HEK293T (cell line): ENCODE measurements around the gene THAP7.
"Not testable (repeated sequence)": the region's sequence is repeated elsewhere in the genome, so short reads cannot be mapped to it uniquely, and the experiment has no call there.

ENCODE experiments used
- CTCF ChIA-PET: fragments of 350-600 bp; formaldehyde crosslinking; extraction: SDS; loops from one replicate; lab custom pipeline; 2021; ENCODE audit warnings: antibody characterized with exemption, inconsistent platforms; lab: Yijun Ruan, JAX
- POLR2A ChIA-PET: fragments of 350-600 bp; formaldehyde crosslinking; extraction: SDS; loops from one replicate; lab custom pipeline; 2020; ENCODE audit warnings: antibody characterized with exemption, inconsistent platforms; lab: Yijun Ruan, JAX
- DNase-seq: peaks from one replicate; pipeline ENCODE4 v3.0.0; 2012; ENCODE audit warnings: mixed read lengths; ENCODE audit errors: extremely low spot score
- ARNT ChIP-seq: fragments of 450-650 bp; IDR thresholded peaks from 2 replicates; pipeline ENCODE4 v1.6.1; 2017; ENCODE audit warnings: mild to moderate bottlenecking
- BHLHE40 ChIP-seq: fragments of 450-650 bp; IDR thresholded peaks from 2 replicates; pipeline ENCODE4 v1.6.1; 2016; ENCODE audit warnings: mild to moderate bottlenecking, moderate library complexity, borderline replicate concordance
- CTBP1 ChIP-seq: fragments of 450-650 bp; IDR thresholded peaks from 2 replicates; pipeline ENCODE4 v1.6.1; 2016; ENCODE audit warnings: borderline replicate concordance
- ELF4 ChIP-seq: fragments of 450-650 bp; IDR thresholded peaks from 2 replicates; pipeline ENCODE4 v1.6.1; 2017; ENCODE audit warnings: antibody characterized with exemption
- FOXA1 ChIP-seq: fragments of 450-650 bp; IDR thresholded peaks from 2 replicates; pipeline ENCODE4 v1.6.1; 2016; ENCODE audit warnings: mild to moderate bottlenecking
- FOXK2 ChIP-seq: fragments of 450-650 bp; IDR thresholded peaks from 2 replicates; pipeline ENCODE4 v1.6.1; 2016; ENCODE audit warnings: mild to moderate bottlenecking
- FOXM1 ChIP-seq: fragments of 450-650 bp; IDR thresholded peaks from 2 replicates; pipeline ENCODE4 v1.6.1; 2017; ENCODE audit warnings: mild to moderate bottlenecking, borderline replicate concordance
- HDGF ChIP-seq: fragments of 450-650 bp; IDR thresholded peaks from 2 replicates; pipeline ENCODE4 v1.6.1; 2017; ENCODE audit warnings: antibody characterized with exemption, borderline replicate concordance
- L3MBTL2 ChIP-seq: fragments of 450-650 bp; conservative IDR thresholded peaks from 2 replicates; pipeline ENCODE4 v1.6.1; 2016; ENCODE audit warnings: mild to moderate bottlenecking
- LEF1 ChIP-seq: fragments of 450-650 bp; IDR thresholded peaks from 2 replicates; pipeline ENCODE4 v1.6.1; 2017; ENCODE audit warnings: mild to moderate bottlenecking, borderline replicate concordance
- NFRKB ChIP-seq: fragments of 450-650 bp; IDR thresholded peaks from 2 replicates; pipeline ENCODE4 v1.6.1; 2016; ENCODE audit warnings: mild to moderate bottlenecking, moderate library complexity
- SP1 ChIP-seq: fragments of 450-650 bp; IDR thresholded peaks from 2 replicates; pipeline ENCODE4 v1.6.1; 2017
- SUZ12 ChIP-seq: fragments of 450-650 bp; IDR thresholded peaks from 2 replicates; pipeline ENCODE4 v1.6.1; 2016; ENCODE audit warnings: mild to moderate bottlenecking
- TARDBP ChIP-seq: fragments of 450-650 bp; IDR thresholded peaks from 2 replicates; pipeline ENCODE4 v1.6.1; 2016
- ZNF384 ChIP-seq: fragments of 450-650 bp; IDR thresholded peaks from 2 replicates; pipeline ENCODE4 v1.6.1; 2016
- TF ChIP-seq, protein P1 (sequence below): fragments of 450-650 bp; IDR thresholded peaks from 2 replicates; pipeline ENCODE4 v1.6.1; 2016

Gene THAP7

DNA sequence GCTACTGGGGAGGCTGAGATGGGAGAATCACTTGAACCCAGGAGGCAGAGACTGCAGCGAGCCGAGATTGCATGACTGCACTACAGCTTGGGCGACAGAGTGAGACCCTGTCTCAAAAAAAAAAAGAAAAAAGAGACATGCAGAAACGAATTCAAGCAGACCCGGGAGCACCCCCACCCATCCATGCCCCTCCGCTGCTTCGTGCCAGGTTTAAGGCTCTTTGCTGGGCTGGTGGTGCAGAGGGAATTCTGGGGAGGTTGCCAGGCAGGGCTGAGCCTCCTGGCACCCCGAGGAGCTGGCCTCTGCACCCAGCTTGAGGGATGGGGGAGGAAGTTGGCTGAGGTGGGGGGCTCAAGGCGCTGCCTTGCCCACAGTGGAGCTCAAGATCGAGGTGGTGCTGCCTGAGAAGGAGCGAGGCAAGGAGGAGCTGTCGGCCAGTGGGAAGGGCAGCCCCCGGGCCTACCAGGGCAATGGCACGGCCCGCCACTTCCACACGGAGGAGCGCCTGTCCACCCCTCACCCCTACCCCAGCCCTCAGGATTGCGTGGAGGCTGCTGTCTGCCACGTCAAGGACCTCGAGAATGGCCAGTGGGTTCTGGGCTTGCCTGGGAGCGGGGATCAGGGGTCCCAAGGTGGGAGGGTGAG, 28.9 kb downstream of the THAP7 start:
- TF ChIP-seq ZNF384 (no peak), SUZ12 (no peak), L3MBTL2 (no peak), CTBP1 (no peak), TARDBP (no peak), BHLHE40 (no peak), SP1 (no peak), HDGF (no peak), LEF1 (no peak), ARNT (no peak), FOXK2 (no peak), NFRKB (no peak), FOXM1 (no peak), ELF4 (no peak), FOXA1 (no peak)
- TF ChIP-seq, protein P1, sequence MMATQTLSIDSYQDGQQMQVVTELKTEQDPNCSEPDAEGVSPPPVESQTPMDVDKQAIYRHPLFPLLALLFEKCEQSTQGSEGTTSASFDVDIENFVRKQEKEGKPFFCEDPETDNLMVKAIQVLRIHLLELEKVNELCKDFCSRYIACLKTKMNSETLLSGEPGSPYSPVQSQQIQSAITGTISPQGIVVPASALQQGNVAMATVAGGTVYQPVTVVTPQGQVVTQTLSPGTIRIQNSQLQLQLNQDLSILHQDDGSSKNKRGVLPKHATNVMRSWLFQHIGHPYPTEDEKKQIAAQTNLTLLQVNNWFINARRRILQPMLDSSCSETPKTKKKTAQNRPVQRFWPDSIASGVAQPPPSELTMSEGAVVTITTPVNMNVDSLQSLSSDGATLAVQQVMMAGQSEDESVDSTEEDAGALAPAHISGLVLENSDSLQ = no peak
- DNase-seq = no peak
- ChIA-PET CTCF (interaction anchor here (0.6 to 1.6 kb wide), 2 partner anchors 9 to 130 kb away, joined by 3 to 8 read pairs; partner anchors contain the start of gene LZTR1), POLR2A (interaction anchor here (0.8 to 8.1 kb wide), 3 partner anchors 8 to 29 kb away, joined by 4 to 92 read pairs (median 6); partner anchors contain the start of genes LZTR1 and THAP7)

DNA sequence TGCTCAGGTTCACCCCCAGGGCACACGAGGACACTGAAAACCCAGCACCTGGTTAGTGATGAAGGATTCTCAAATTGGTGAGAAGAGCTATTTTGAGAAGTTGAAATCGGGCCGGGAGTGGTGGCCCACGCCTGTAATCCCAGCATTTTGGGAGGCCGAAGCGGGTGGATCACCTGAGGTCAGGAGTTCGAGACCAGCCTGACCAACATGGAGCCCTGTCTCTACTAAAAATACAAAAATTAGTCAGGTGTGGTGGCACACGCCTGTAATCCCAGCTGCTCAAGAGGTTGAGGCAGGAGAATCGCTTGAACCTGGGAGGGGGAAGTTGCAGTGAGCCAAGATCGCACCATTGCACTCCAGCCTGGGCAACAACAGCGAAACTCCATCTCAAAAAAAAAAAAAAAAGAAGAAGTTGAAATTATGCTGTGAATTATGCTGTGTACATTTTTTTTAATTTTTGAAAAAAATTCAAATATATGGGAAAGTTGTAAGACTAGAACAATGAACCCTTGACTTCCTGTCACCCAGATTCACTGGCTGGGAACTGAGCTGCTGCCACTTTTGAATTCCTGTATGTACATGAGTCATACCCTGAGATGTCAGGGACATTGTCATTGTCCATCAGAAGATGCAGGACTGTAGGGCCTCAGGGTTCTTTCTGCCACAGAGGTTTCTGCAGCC, 29.8 kb downstream of the THAP7 start:
- POLR2A ChIA-PET = interaction anchor here (0.6 to 8.1 kb wide), 5 partner anchors 9 to 86 kb away, joined by 3 to 92 read pairs (median 4); partner anchors contain the start of genes LZTR1 and THAP7
- CTCF ChIA-PET = interaction anchor here (1.3 to 2.5 kb wide), 2 partner anchors 10 to 11 kb away, joined by 4 to 8 read pairs; partner anchors contain the start of gene LZTR1
- DNase-seq = not testable (repeated sequence)

DNA sequence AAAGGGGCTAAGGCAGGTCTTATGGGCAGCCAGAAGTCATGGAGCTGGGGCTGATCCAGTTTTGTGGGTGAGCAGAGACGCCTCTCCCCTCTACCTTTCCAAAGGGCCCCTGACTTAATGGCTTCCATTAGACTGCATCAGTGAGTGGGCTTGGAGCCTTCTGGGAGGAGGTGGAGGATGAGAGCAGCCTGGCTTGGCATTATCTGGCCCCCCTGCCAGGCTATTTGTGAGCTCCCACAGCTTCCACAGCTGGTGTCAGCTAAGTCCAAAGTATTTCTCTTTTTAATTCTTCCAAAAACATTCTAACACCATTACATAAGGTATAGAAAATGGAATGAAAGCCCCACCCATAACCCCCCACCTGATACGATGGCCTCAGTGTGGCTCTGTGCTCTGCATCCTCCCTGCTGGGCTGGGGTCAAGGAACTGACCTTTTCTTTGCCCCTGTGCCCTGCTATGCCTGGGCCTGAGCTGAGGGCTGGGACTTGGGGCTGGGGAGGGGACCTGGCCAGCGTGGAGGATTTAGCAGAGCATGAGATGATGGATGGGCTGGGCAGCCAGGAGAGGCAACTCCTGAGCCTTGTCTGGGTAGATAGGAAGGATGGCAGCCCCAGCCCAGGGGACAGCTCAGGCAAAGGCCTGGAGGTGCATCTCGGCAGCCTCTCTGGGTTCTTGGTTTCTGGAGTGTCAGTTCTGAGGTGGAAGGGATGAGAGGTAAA, 30.8 kb downstream of the THAP7 start:
- ChIA-PET CTCF (interaction anchor here (1.3 to 2.5 kb wide), 2 partner anchors 10 to 11 kb away, joined by 4 to 8 read pairs; partner anchors contain the start of gene LZTR1), POLR2A (interaction anchor here (1.1 to 8.1 kb wide), 2 partner anchors 10 to 28 kb away, joined by 4 to 92 read pairs; partner anchors contain the start of gene LZTR1)
- no peak for TF ChIP-seq ELF4

DNA sequence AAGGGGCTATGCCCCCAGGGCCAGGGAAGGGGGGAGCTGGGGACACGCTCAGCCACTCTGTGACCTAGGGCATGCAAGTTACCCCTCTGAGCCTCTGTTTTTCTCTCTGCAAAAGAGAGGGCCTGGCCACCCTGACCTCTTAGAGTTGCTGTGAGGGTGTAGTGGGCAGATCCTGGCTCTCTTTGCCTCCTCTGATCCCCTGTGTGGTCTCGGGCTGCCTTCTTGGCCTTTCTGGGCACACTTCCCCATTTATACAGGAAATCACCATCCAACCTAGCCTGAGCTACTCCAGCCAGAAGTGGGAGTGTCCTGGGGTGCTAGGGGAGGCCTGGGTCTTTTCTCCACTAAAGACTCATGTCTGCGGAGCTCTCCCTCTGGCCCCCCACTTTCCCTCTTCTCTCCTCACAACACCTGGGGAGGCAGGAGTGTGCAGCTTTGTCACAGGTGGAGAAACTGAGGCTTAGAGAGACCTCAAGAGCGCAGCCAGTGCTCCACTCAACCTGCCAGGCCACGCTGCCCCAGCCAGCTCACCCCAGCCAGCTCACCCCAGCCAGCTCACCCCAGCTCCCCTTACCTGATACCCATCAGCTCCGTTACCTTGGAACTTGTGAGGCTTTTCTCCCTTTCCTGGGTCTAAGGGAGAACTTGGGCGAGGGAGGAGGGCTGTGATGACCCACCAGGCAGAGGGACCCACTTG, 33.5 kb downstream of the THAP7 start:
- TF ChIP-seq ELF4 = no peak
- no peak for TF ChIP-seq LEF1
- no peak for TF ChIP-seq ARNT
- TF ChIP-seq FOXM1 = no peak
- no peak for TF ChIP-seq SUZ12
- no peak for TF ChIP-seq L3MBTL2
- no peak for TF ChIP-seq CTBP1
- TF ChIP-seq HDGF = no peak
- TF ChIP-seq NFRKB = no peak
- no peak for TF ChIP-seq FOXK2
- POLR2A ChIA-PET = interaction anchor here (1.1 to 8.1 kb wide), 2 partner anchors 13 to 47 kb away, joined by 3 to 92 read pairs; partner anchors contain the start of gene LZTR1
- no peak for DNase-seq
- CTCF ChIA-PET = no interaction called here

More for the DNA sequence above, 30.8 kb downstream of the THAP7 start:
- DNase-seq = no peak

DNA sequence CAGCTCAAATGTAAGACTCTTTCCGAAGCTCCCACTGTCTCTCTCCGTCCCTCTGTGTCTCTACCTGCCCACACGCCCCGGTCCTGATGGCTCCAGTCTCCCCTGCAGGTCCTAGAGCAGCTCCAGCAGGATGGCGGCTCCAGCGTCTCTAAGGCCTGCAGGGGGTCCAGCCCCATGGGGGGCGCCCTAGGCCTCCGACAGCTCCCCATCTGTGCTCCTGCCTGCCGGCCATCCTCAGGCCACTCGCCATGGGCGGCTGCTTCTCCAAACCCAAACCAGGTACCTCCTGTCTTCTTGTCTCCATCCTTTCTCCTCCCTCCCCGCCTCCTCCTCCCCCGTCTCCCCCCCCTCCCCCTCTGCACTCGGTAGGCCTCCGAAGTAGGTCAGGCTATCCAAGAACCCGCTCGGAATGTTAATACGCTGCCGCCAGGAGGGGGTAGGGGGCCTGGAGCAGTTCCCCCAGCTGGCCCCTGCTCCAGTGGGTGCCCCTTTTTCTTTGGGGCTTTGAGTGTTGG, 34.2 kb downstream of the THAP7 start:
- no peak for DNase-seq
- CTCF ChIA-PET = no interaction called here
- POLR2A ChIA-PET = interaction anchor here (0.7 to 8.1 kb wide), 3 partner anchors 12 to 47 kb away, joined by 3 to 92 read pairs (median 4); partner anchors contain the start of gene LZTR1
- TF ChIP-seq ARNT (no peak), FOXM1 (no peak), FOXA1 (no peak), NFRKB (no peak), ELF4 (no peak), L3MBTL2 (no peak)

DNA sequence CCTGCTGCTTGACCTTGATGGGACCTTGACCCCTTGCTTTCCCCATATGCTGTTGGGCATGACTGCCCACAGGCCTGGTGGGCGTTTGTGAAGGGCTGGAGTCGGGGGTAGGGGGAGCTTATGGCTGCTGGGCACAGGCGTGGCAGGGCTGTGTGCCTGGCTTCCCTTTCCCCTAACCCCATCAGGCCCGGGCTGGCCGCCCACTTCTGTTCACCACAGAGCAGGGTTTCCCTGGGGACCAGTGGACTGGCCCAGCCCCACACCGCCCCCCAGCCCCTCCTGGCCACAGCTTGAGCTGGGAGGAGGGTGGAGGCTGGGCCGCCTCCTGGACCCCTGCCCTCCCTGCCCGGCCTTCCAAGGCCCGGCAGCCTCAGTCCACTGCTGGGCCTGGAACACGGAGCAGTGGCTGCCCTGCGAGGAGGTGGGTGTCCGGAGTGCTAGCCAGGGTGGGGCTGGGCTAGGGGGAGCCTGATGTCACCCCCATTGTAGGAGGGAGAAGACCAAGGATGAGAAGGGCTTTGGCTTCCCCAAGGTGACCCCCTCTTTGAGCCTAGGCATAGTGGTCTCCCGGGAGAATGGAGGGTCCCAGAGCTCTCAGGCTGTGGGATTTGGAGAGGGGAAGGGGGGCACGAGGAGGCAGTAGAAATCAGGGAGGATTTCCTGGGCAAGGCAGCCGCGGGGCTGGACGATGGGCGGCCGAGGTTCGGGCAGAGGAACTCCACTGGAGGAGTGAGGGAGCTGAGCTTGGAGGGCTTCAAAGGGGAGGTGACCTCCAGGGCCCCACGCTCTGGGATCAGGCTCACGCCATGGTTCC, 34.8 kb downstream of the THAP7 start, which contains the start of gene AIFM3:
AIFM3 (plus strand) TSS at position 373 of the 814 bp plus-strand sequence. CDS start 690 bp downstream, outside the sequence.
- no peak for DNase-seq
- CTCF ChIA-PET = no interaction called here
- POLR2A ChIA-PET = interaction anchor here (0.7 to 8.1 kb wide), 3 partner anchors 12 to 46 kb away, joined by 3 to 92 read pairs (median 4); partner anchors contain the start of gene LZTR1
- TF ChIP-seq LEF1 = no peak
- no peak for TF ChIP-seq ARNT
- no peak for TF ChIP-seq FOXA1
